NCI-H1436 (cell line): ENCODE data around the gene KIAA0753.

Source experiments
- DNase-seq: peaks from one replicate; lab custom pipeline; 2025; lab: John Stamatoyannopoulos, UW

Gene KIAA0753

GRCh38 chr17:6640536-6641246, at the start of gene KIAA0753, which contains the start of gene TXNDC17:
TSS of gene KIAA0753 (minus strand) at chr17:6640711. CDS start at chr17:6635103, 5,608 bp downstream.
TSS of gene TXNDC17 (plus strand) at chr17:6641060. CDS start at chr17:6641083, 23 bp downstream.
- DNase-seq: peak; percentile 82

DNA sequence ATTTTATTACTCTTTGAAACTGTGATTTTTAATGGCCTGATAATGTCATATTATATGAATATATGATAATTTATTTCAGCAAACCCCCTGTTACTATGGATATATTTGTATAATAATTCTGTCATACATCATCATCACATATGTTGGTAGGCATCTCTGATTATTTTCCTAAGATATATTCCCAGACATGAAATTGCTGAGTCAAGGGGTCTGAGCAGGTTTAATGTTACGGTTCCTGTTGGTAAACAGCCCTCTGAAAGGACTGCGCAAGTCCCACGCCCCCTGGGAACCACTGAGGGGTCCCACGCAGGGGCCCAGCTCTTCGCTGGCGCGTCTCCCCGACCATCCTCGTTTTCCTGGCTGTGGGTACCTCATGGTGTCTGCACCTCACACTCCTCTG, 48.4 kb upstream of the KIAA0753 start:
- no peak for DNase-seq

DNA sequence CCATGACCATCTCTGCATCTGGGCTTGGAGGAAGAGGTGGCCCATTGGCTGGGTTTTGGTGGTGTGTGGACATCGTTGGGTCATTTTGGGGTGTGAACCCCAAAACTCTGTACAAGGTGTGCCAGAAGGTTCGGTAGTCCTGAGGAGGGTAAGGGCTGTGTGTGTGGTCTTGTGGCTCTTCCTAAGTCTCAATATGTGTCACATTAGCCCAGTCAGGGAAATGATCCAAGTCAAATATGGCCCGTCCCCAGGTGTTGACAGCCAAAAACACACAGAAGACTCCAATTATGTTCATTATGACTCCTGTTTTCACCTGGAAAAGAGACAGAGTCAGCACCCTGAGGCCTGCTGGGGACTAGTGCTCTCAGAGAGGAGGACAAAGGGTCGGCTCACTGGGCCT, 45.5 kb upstream of the KIAA0753 start:
- no peak for DNase-seq

GRCh38 chr17:6684881-6685767, 44.6 kb upstream of the KIAA0753 start:
- no peak for DNase-seq

- DNase-seq: no peak
Measured at GRCh38 chr17:6684460-6684783, 43.9 kb upstream of the KIAA0753 start.

DNA sequence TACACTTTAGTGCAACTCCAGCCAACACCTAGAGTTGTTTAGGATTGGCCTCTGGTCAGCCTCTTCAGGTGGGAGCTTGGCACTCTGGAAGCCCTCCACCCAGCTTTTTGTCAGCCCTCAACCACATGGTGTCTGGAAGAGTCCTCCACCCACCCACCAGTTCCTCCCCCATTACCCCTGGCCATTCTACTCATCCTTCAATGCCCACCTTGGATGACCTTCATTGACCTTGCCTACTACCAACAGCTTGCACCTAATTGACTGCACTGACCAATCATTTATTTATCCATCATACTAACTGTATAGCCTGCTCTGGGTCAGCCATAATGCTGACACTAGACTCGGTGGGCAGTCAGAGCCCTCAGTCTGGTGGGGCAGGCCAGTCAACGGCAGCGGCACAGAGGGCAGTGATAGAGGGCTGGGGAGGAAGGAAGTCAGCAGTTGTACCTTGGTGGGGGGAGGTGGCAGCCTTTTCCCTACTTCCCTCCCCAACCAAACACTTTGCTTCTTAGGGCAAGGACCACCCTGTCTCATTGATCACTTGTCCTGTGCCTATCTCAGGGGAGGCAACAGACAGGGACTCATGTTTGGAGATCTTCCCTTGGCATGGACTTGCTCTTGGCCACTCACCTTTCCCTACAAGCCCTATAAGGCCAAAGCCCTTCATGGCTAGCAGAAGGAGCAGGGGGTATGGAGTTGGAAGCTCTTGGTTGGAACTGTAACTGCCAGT, 43.4 kb upstream of the KIAA0753 start:
- DNase-seq: no peak

- no peak for DNase-seq
Measured at GRCh38 chr17:6683081-6683684, 42.7 kb upstream of the KIAA0753 start.

DNA sequence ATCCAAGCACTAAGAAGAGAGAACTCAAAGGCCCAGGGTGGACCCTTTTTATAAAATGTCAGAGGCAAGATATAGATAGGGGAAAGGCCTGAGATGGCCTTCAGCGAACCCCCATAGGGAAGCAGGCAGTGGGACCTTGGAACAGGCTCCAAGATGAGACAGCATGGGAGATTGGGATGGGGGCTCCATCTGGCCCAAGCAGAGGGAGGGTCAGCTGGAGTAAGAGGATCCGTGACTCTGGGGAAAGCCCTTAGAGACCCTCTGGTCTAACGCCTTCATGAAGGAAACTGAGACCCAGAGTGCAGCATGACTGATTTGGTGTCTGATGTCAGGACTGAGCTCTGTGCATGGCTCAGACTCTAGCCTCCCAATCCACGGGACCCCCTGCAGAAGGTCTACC, 41.8 kb upstream of the KIAA0753 start:
- no peak for DNase-seq

- no peak for DNase-seq
Measured at GRCh38 chr17:6681671-6682070, 41.2 kb upstream of the KIAA0753 start.

GRCh38 chr17:6681176-6681575, 40.7 kb upstream of the KIAA0753 start:
- DNase-seq: no peak

GRCh38 chr17:6679241-6679640, 38.7 kb upstream of the KIAA0753 start:
- DNase-seq: no peak

DNA sequence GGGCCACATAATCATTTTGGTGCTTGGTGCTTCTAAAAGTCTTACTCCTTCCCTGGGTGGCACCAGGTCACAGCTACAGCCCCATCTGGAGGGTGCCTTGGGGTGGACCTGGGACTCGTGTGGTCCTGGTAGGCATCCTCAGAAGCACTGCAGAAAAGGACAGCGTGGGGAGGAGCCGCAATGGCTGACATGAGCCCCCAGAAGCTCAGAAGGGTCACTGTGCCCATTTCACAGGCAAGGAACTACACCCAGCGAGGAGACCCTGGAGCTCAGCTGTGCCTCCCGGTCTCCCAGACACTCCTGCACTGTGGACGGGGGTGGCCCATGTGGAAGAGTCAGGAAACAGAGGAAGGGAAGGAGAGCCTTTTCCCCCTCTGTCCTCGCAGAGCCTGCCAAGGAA, 37.4 kb upstream of the KIAA0753 start:
- DNase-seq: no peak

GRCh38 chr17:6677158-6677831, 36.8 kb upstream of the KIAA0753 start:
- DNase-seq: no peak

- no peak for DNase-seq
Measured at GRCh38 chr17:6676802-6677157, 36.3 kb upstream of the KIAA0753 start.

GRCh38 chr17:6675201-6675825, 34.8 kb upstream of the KIAA0753 start:
- no peak for DNase-seq

DNA sequence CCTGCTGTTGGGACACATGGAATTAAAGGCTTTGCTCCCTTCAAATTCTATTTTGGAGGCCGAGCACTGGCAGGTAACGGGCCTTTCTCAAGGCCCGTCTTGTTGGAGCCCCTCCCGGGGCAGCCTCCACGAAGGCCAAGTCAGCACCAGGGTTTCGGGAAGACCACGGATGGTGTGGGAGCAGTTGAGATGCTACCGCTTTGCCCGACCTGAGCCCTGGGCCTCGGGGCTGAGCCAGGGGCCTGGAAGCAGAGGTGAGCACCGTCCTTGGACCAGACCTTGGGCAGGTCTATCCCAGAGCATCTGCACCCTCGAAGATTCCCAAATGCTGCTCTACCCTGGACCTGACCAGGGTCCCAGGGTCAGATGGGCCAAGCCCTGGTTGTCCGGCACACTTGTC, 34.1 kb upstream of the KIAA0753 start:
- no peak for DNase-seq

DNA sequence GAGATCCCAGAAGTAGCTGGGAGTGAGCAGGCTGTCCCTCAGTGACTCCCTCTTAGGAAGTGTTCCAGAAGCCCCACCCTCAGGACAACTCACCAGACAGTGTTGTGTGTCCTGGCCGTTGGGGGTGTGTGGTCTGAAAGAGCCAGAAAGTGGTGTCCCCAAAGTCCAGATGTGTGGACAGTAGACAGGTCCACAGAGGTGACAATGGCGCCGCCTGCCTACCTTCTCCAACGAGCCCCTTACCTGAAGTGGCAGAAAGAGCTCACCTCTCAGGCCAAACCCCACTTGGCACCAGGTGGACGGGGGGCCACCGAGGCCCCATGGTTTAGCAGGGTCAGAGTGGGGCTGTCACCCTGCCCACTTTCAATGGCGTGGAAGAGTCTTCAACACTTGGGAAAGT, 30.9 kb upstream of the KIAA0753 start:
- no peak for DNase-seq

GRCh38 chr17:6670999-6671398, 30.5 kb upstream of the KIAA0753 start:
- DNase-seq: no peak

DNA sequence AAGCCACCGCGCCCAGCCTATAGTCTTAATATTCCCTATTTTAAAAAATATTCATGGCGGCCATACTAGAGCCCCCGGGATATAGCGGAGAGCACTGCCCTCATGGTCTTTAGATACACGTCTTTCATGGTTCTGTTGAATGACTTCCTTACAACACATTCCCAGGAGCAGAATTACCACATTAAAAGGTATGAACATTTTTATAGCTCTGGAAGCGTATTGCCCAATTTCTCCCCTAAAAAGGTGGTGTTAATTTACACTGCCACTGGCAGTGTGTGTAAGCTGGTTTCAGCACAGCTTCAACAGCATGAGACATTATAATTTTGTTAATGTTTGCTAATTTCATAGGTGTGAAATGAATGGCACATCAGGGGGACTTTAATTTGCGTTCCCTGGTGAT, 30.1 kb upstream of the KIAA0753 start:
- DNase-seq: no peak

- no peak for DNase-seq
Measured at GRCh38 chr17:6669479-6670212, 29.1 kb upstream of the KIAA0753 start.
